WTC11 (cell line): Measurements from ENCODE around the gene FYCO1. TPM values are rescaled to one million over a fixed set of nuclear protein-coding genes. Genes with fewer than 3 reads are reported as not detected.

Experiments
- ATAC-seq: fragments of 200-7000 bp; cut with Tn5 transposase; 2 replicates; pipeline ENCODE4 v1.10.0; 2021; ENCODE audit warnings: mild to moderate bottlenecking, moderate library complexity
- CTCF ChIA-PET: fragments of 300-600 bp; sonication (Branson Sonifier 250); formaldehyde crosslinking; loops from one replicate; lab custom pipeline; 2021; ENCODE audit warnings: antibody characterized with exemption; lab: Charles Lee
- POLR2A ChIA-PET: fragments of 350-600 bp; sonication (Branson Sonifier 250); formaldehyde crosslinking; loops from one replicate; lab custom pipeline; 2021; ENCODE audit warnings: antibody characterized with exemption; lab: Charles Lee
- DNase-seq: peaks from one replicate; pipeline ENCODE4 v3.0.0; 2021; ENCODE audit warnings: low spot score
- H3K27ac Mint-ChIP-seq: 2 replicates; pipeline ENCODE4 v1.8.0; 2021; ENCODE audit warnings: mixed read lengths
- H3K27me3 Mint-ChIP-seq: 2 replicates; pipeline ENCODE4 v1.8.0; 2021; ENCODE audit warnings: low read depth, mild to moderate bottlenecking, moderate library complexity, mixed read lengths
- H3K36me3 Mint-ChIP-seq: 2 replicates; pipeline ENCODE4 v1.8.0; 2021; ENCODE audit warnings: mixed read lengths
- H3K4me1 Mint-ChIP-seq: 2 replicates; pipeline ENCODE4 v1.8.0; 2022; ENCODE audit warnings: mixed read lengths
- H3K4me3 Mint-ChIP-seq: 2 replicates; pipeline ENCODE4 v1.8.0; 2021; ENCODE audit warnings: mild to moderate bottlenecking, moderate library complexity, mixed read lengths
- H3K9me3 Mint-ChIP-seq: 2 replicates; pipeline ENCODE4 v1.8.0; 2021; ENCODE audit warnings: mixed read lengths
- ARID4B ChIP-seq: sonication (generic); formaldehyde crosslinking; IDR thresholded peaks from 2 replicates; pipeline ENCODE4 v1.8.0; 2023; ENCODE audit warnings: missing genetic modification reagents, mild to moderate bottlenecking, borderline replicate concordance
- ATF6 ChIP-seq: sonication (generic); formaldehyde crosslinking; IDR thresholded peaks from 2 replicates; pipeline ENCODE4 v1.8.1; 2023; ENCODE audit warnings: mild to moderate bottlenecking, missing genetic modification reagents
- CREB1 ChIP-seq: sonication (generic); formaldehyde crosslinking; IDR thresholded peaks from 2 replicates; pipeline ENCODE4 v1.8.0; 2023; ENCODE audit warnings: mild to moderate bottlenecking, missing genetic modification reagents
- CREM ChIP-seq: sonication (generic); formaldehyde crosslinking; IDR thresholded peaks from 2 replicates; pipeline ENCODE4 v1.8.1; 2022; ENCODE audit warnings: mild to moderate bottlenecking, missing genetic modification reagents, moderate library complexity
- E2F1 ChIP-seq: sonication (generic); formaldehyde crosslinking; IDR thresholded peaks from 2 replicates; pipeline ENCODE4 v1.8.0; 2022; ENCODE audit warnings: mild to moderate bottlenecking, missing genetic modification reagents
- E2F5 ChIP-seq: sonication (generic); formaldehyde crosslinking; IDR thresholded peaks from 2 replicates; pipeline ENCODE4 v1.8.1; 2022; ENCODE audit warnings: mild to moderate bottlenecking, moderate library complexity, missing genetic modification reagents
- ELF4 ChIP-seq: sonication (generic); formaldehyde crosslinking; IDR thresholded peaks from 2 replicates; pipeline ENCODE4 v1.8.1; 2022; ENCODE audit warnings: low read depth, mild to moderate bottlenecking, moderate library complexity, missing genetic modification reagents
- FOXK1 ChIP-seq: sonication (generic); formaldehyde crosslinking; IDR thresholded peaks from 2 replicates; pipeline ENCODE4 v1.8.0; 2022; ENCODE audit warnings: mild to moderate bottlenecking, moderate library complexity, missing genetic modification reagents
- FOXP1 ChIP-seq: sonication (generic); formaldehyde crosslinking; IDR thresholded peaks from 2 replicates; pipeline ENCODE4 v1.8.0; 2022; ENCODE audit warnings: missing genetic modification reagents, mild to moderate bottlenecking, moderate library complexity, borderline replicate concordance
- MLX ChIP-seq: sonication (generic); formaldehyde crosslinking; IDR thresholded peaks from 2 replicates; pipeline ENCODE4 v1.8.1; 2023; ENCODE audit warnings: mild to moderate bottlenecking, missing genetic modification reagents, moderate library complexity
- NR3C1 ChIP-seq: sonication (generic); formaldehyde crosslinking; conservative IDR thresholded peaks from 2 replicates; pipeline ENCODE4 v1.8.1; 2023; ENCODE audit warnings: low read depth, mild to moderate bottlenecking, missing genetic modification reagents
- PRRX2 ChIP-seq: fragments of 250-450 bp; sonication (Bioruptor Pico); IDR thresholded peaks from 2 replicates; pipeline ENCODE4 v1.8.0; 2021; ENCODE audit warnings: mild to moderate bottlenecking
- SP1 ChIP-seq: sonication (generic); formaldehyde crosslinking; conservative IDR thresholded peaks from 2 replicates; pipeline ENCODE4 v1.8.1; 2022; ENCODE audit warnings: missing genetic modification reagents
- ZBTB21 ChIP-seq: sonication (generic); formaldehyde crosslinking; IDR thresholded peaks from 2 replicates; pipeline ENCODE4 v1.8.1; 2023; ENCODE audit warnings: mild to moderate bottlenecking, missing genetic modification reagents, borderline replicate concordance
- ZMAT4 ChIP-seq: fragments of 250-450 bp; sonication (Bioruptor Pico); IDR thresholded peaks from 2 replicates; pipeline ENCODE4 v1.9.0; 2021; ENCODE audit warnings: mild to moderate bottlenecking
- ZNF532 ChIP-seq: fragments of 250-450 bp; sonication (Bioruptor Pico); IDR thresholded peaks from 2 replicates; pipeline ENCODE4 v1.9.0; 2021; ENCODE audit warnings: mild to moderate bottlenecking, borderline replicate concordance
- total RNA-seq: library from RNA; stranded (reverse); gene quantifications from 3 replicates; pipeline ENCODE4 v1.2.3, GENCODE V29; 2021

FYCO1 gene
- total RNA-seq, 1 experiment from 2014 or later: 13.9 TPM

GRCh38 chr3:45938043-45938435, 57.6 kb downstream of the FYCO1 start (continued):
- no peak for TF ChIP-seq ZBTB21
- no peak for TF ChIP-seq PRRX2
- no peak for TF ChIP-seq ARID4B (CRISPR knock-in tag)

- peaks cover 6% of the 10 kb centered on the region; the same call in 1 of the 2 replicates for H3K9me3 Mint-ChIP-seq
- H3K36me3 Mint-ChIP-seq: peaks cover 53% of the 10 kb centered on the region
- ATAC-seq (0 out of 2 replicates have a peak, but pooled peaks have one; percentile 18), DNase-seq (no peak)
- H3K27me3 Mint-ChIP-seq: no peaks in the 10 kb centered on the region
- ChIA-PET POLR2A (no interaction called here), CTCF (interaction anchor here (0.8 to 4.0 kb wide), 5 partner anchors 8 to 146 kb away, joined by 3 to 30 read pairs (median 3); no protein-coding TSS in a partner anchor)
- no peak overlapping the region; the same call in 1 of the 2 replicates for H3K27ac Mint-ChIP-seq
- TF ChIP-seq SP1 (CRISPR knock-in tag) (no peak), FOXP1 (no peak), MLX (no peak), E2F1 (CRISPR knock-in tag) (no peak), E2F5 (no peak), ATF6 (no peak), ELF4 (CRISPR knock-in tag) (no peak), ZMAT4 (CRISPR knock-in tag) (no peak)
- H3K4me3 Mint-ChIP-seq: no peak overlapping the region
- peaks cover 17% of the 10 kb centered on the region for H3K4me1 Mint-ChIP-seq
Measured at GRCh38 chr3:45937206-45938042, 58.2 kb downstream of the FYCO1 start.

GRCh38 chr3:45936261-45936660, 59.4 kb downstream of the FYCO1 start:
- peaks cover 6% of the 10 kb centered on the region; the same call in 1 of the 2 replicates for H3K9me3 Mint-ChIP-seq
- H3K27me3 Mint-ChIP-seq: no peaks in the 10 kb centered on the region
- ChIA-PET POLR2A (no interaction called here), CTCF (interaction anchor here (1.3 to 4.0 kb wide), 2 partner anchors 7 to 143 kb away, joined by 4 to 30 read pairs; no protein-coding TSS in a partner anchor)
- no peak overlapping the region for H3K27ac Mint-ChIP-seq
- ATAC-seq (no peak), DNase-seq (no peak)
- peaks cover 17% of the 10 kb centered on the region for H3K4me1 Mint-ChIP-seq
- no peak overlapping the region for H3K4me3 Mint-ChIP-seq
- peaks cover 62% of the 10 kb centered on the region for H3K36me3 Mint-ChIP-seq
- TF ChIP-seq ZNF532 (CRISPR knock-in tag) (no peak), CREB1 (CRISPR knock-in tag) (no peak), FOXK1 (CRISPR knock-in tag) (no peak), CREM (no peak), NR3C1 (CRISPR knock-in tag) (no peak)
